Measurements from ENCODE around the gene PLET1. TPM values are rescaled to one million over a fixed set of nuclear protein-coding genes. Genes with fewer than 3 reads are reported as not detected.

The PLET1 gene
- total and polyA plus RNA-seq, 2 donors (not counting 1 experiment from before 2014, with no cell fraction given), result not detected

DNA sequence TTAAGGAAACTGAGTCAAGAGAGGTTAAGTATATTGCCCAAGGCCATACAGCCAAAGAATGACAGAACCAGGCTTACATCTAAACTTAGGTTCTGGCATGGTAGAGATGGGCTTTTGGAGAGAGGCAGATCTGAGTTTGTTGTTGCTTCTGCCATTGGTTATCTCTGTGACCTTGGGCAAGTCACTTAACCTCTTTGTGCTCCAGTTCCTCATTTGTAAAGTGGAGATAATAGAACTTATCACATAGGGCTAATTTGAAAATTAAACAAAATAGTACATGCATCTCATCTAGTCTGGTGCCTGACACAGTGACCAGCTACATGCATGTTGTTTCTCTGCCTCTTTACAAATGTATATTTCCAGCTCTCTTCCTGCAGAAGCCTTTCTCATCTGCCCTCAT is 47.0 kb upstream of the PLET1 start:
- no peak overlapping the region for H2AFZ ChIP-seq (ENCODE audit: low read length)
- H3K4me2 ChIP-seq (ENCODE audit: extremely low read depth, insufficient read depth, low read length), result no peak overlapping the region
- no peaks in the 10 kb centered on the region for H3K36me3 ChIP-seq (ENCODE audit: control insufficient read depth, insufficient read depth, low read length)
- no peaks in the 10 kb centered on the region for H3K27me3 ChIP-seq (ENCODE audit: control insufficient read depth, insufficient read depth, low read length)
- H3K4me1 ChIP-seq (ENCODE audit: control insufficient read depth, extremely low read depth, insufficient read depth, low read length), result peaks cover under 1% of the 10 kb centered on the region
- no peaks in the 10 kb centered on the region for H4K20me1 ChIP-seq (ENCODE audit: control insufficient read depth, extremely low read depth, insufficient read depth, low read length)
- no peak overlapping the region for H3K27ac ChIP-seq (ENCODE audit: insufficient read depth, low read length)
- H3K4me3 ChIP-seq (replicated peaks in 1 of 4; ENCODE audit: control extremely low read depth in 1 of 4, insufficient read depth in 1 of 4, low read depth in 3 of 4, low read length in 4 of 4), result no peak overlapping the region
- no peaks in the 10 kb centered on the region for H3K9me3 ChIP-seq (ENCODE audit: control insufficient read depth, insufficient read depth, low read depth, low read length)
- TF ChIP-seq, protein P1, sequence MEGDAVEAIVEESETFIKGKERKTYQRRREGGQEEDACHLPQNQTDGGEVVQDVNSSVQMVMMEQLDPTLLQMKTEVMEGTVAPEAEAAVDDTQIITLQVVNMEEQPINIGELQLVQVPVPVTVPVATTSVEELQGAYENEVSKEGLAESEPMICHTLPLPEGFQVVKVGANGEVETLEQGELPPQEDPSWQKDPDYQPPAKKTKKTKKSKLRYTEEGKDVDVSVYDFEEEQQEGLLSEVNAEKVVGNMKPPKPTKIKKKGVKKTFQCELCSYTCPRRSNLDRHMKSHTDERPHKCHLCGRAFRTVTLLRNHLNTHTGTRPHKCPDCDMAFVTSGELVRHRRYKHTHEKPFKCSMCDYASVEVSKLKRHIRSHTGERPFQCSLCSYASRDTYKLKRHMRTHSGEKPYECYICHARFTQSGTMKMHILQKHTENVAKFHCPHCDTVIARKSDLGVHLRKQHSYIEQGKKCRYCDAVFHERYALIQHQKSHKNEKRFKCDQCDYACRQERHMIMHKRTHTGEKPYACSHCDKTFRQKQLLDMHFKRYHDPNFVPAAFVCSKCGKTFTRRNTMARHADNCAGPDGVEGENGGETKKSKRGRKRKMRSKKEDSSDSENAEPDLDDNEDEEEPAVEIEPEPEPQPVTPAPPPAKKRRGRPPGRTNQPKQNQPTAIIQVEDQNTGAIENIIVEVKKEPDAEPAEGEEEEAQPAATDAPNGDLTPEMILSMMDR (conservative IDR thresholded peaks at IDR 0.05 in 1 of 2, IDR thresholded peaks at IDR 0.05 in 1 of 2; ENCODE audit: low read depth in 1 of 2, low read length in 2 of 2), result no peak
- TF ChIP-seq EZH2 (IDR thresholded peaks at IDR 0.05; ENCODE audit: low read length, missing control alignments), result no peak
- H3K9ac ChIP-seq (ENCODE audit: insufficient read depth, low read length), result no peak overlapping the region
- no peaks in the 10 kb centered on the region for H3K79me2 ChIP-seq (ENCODE audit: control insufficient read depth, insufficient read depth, low read length)
- DNase-seq (ENCODE audit: low read depth in 2 of 2), result no peak

DNA sequence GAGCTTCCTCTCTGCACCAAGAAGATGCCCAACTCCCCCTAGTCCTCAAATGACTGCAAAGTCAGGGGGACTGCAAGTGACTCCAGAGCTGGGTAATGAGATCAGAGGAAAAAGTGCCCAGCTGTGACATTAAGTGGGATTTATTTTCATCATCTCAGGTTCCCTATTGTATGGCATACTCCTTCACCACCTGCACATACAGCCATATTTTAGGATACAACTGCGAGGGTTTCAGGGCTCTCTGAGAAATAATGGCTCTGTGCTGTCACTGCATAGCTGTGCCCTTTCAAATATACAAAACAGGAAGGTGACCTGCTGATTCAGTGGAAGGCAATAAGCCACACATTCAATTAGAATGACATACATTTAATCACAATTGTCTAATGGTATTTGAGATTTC is 45.6 kb upstream of the PLET1 start:
- no peaks in the 10 kb centered on the region for H3K9me3 ChIP-seq (ENCODE audit: control insufficient read depth, insufficient read depth, low read depth, low read length)
- no peak overlapping the region for H2AFZ ChIP-seq (ENCODE audit: low read length)
- H3K4me2 ChIP-seq (ENCODE audit: extremely low read depth, insufficient read depth, low read length), result no peak overlapping the region
- no peak overlapping the region for H3K27ac ChIP-seq (ENCODE audit: insufficient read depth, low read length)
- H4K20me1 ChIP-seq (ENCODE audit: control insufficient read depth, extremely low read depth, insufficient read depth, low read length), result no peaks in the 10 kb centered on the region
- no peaks in the 10 kb centered on the region for H3K36me3 ChIP-seq (ENCODE audit: control insufficient read depth, insufficient read depth, low read length)
- no peaks in the 10 kb centered on the region for H3K27me3 ChIP-seq (ENCODE audit: control insufficient read depth, insufficient read depth, low read length)
- no peak overlapping the region for H3K4me3 ChIP-seq (replicated peaks in 1 of 4; ENCODE audit: control extremely low read depth in 1 of 4, insufficient read depth in 1 of 4, low read depth in 3 of 4, low read length in 4 of 4)
- no peak overlapping the region for H3K9ac ChIP-seq (ENCODE audit: insufficient read depth, low read length)
- no peaks in the 10 kb centered on the region for H3K79me2 ChIP-seq (ENCODE audit: control insufficient read depth, insufficient read depth, low read length)
- H3K4me1 ChIP-seq (ENCODE audit: control insufficient read depth, extremely low read depth, insufficient read depth, low read length), result peaks cover 3% of the 10 kb centered on the region
- no peak for DNase-seq (ENCODE audit: low read depth in 2 of 2)
- TF ChIP-seq, protein P1 (conservative IDR thresholded peaks at IDR 0.05 in 1 of 2, IDR thresholded peaks at IDR 0.05 in 1 of 2; ENCODE audit: low read depth in 1 of 2, low read length in 2 of 2), result no peak
- TF ChIP-seq EZH2 (IDR thresholded peaks at IDR 0.05; ENCODE audit: low read length, missing control alignments), result no peak

DNA sequence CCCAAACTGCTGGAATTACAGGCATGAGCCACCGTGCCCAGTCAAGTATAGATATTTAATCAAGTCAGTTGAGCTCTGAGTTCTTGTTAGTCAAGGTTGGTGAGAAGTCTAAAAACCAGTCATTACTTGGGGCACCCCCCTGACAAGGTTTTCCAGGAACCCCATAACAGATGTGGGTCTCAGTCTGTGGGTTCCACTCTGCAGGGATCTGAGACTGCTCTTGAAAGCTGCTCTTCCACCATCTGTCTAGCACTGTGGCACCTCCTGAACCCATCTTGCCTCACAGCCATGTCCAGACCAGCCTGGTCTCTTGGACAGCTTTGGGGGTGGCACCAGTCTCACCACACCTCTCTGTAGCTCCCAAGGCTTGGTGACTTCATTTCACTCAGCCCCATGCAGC is 44.3 kb upstream of the PLET1 start:
- no peaks in the 10 kb centered on the region for H3K9me3 ChIP-seq (ENCODE audit: control insufficient read depth, insufficient read depth, low read depth, low read length)
- TF ChIP-seq EZH2 (IDR thresholded peaks at IDR 0.05; ENCODE audit: low read length, missing control alignments), result no peak
- TF ChIP-seq, protein P1 (conservative IDR thresholded peaks at IDR 0.05 in 1 of 2, IDR thresholded peaks at IDR 0.05 in 1 of 2; ENCODE audit: low read depth in 1 of 2, low read length in 2 of 2), result no peak
- no peak overlapping the region for H2AFZ ChIP-seq (ENCODE audit: low read length)
- no peak for DNase-seq (ENCODE audit: low read depth in 2 of 2)
- H3K4me2 ChIP-seq (ENCODE audit: extremely low read depth, insufficient read depth, low read length), result no peak overlapping the region
- no peaks in the 10 kb centered on the region for H3K79me2 ChIP-seq (ENCODE audit: control insufficient read depth, insufficient read depth, low read length)
- H3K27me3 ChIP-seq (ENCODE audit: control insufficient read depth, insufficient read depth, low read length), result no peaks in the 10 kb centered on the region
- H3K4me3 ChIP-seq (replicated peaks in 1 of 4; ENCODE audit: control extremely low read depth in 1 of 4, insufficient read depth in 1 of 4, low read depth in 3 of 4, low read length in 4 of 4), result no peak overlapping the region
- peaks cover 3% of the 10 kb centered on the region for H3K4me1 ChIP-seq (ENCODE audit: control insufficient read depth, extremely low read depth, insufficient read depth, low read length)
- H4K20me1 ChIP-seq (ENCODE audit: control insufficient read depth, extremely low read depth, insufficient read depth, low read length), result no peaks in the 10 kb centered on the region
- no peak overlapping the region for H3K27ac ChIP-seq (ENCODE audit: insufficient read depth, low read length)
- H3K9ac ChIP-seq (ENCODE audit: insufficient read depth, low read length), result no peak overlapping the region
- no peaks in the 10 kb centered on the region for H3K36me3 ChIP-seq (ENCODE audit: control insufficient read depth, insufficient read depth, low read length)

Measured in fibroblast of lung (primary cell).